Glutamatergic neuron (in vitro differentiated cells): ENCODE results near the gene NASP. TPM values are rescaled to one million over a fixed set of nuclear protein-coding genes. Genes with fewer than 3 reads are reported as not detected.
A peak's percentile ranks its signal among the peaks of the same experiment; 100 is the strongest.

Experiments
- DNase-seq: peaks from one replicate; pipeline ENCODE4 v3.0.0; 2022
- H3K27ac Mint-ChIP-seq: one replicate; pipeline ENCODE4 v1.8.0; 2020; ENCODE audit warnings: mild to moderate bottlenecking, mixed read lengths, inconsistent platforms; ENCODE audit not compliant: unreplicated experiment
- H3K27me3 Mint-ChIP-seq: one replicate; pipeline ENCODE4 v1.8.0; 2020; ENCODE audit warnings: mild to moderate bottlenecking, moderate library complexity, mixed read lengths, inconsistent platforms; ENCODE audit not compliant: unreplicated experiment
- H3K36me3 Mint-ChIP-seq: one replicate; pipeline ENCODE4 v1.8.0; 2020; ENCODE audit warnings: mild to moderate bottlenecking, mixed read lengths, inconsistent platforms; ENCODE audit not compliant: unreplicated experiment
- H3K4me1 Mint-ChIP-seq: one replicate; pipeline ENCODE4 v1.8.0; 2020; ENCODE audit warnings: mild to moderate bottlenecking, low read depth, mixed read lengths, inconsistent platforms; ENCODE audit not compliant: unreplicated experiment
- H3K4me3 Mint-ChIP-seq: one replicate; pipeline ENCODE4 v1.8.0; 2020; ENCODE audit warnings: mild to moderate bottlenecking, mixed read lengths, inconsistent platforms; ENCODE audit not compliant: unreplicated experiment
- H3K9me3 Mint-ChIP-seq: one replicate; pipeline ENCODE4 v1.8.0; 2020; ENCODE audit warnings: mild to moderate bottlenecking, moderate library complexity, mixed read lengths, inconsistent platforms; ENCODE audit not compliant: unreplicated experiment
- CTCF ChIP-seq: fragments of 200-600 bp; sonication (generic); IDR thresholded peaks from one replicate; pipeline ENCODE4 v1.5.0; 2021; ENCODE audit not compliant: partially characterized antibody, unreplicated experiment
- total RNA-seq: library from RNA; stranded (reverse); fragmentation: NEBNext Ultra II Directional; extraction: Animal tissue kit (Norgen Biotek cat#: 25700); gene quantifications from one replicate; pipeline ENCODE4 v1.2.1, GENCODE V29; 2021; ENCODE audit not compliant: unreplicated experiment

The NASP gene
- total RNA-seq, 1 donor from 2014 or later, result 139 TPM

DNA sequence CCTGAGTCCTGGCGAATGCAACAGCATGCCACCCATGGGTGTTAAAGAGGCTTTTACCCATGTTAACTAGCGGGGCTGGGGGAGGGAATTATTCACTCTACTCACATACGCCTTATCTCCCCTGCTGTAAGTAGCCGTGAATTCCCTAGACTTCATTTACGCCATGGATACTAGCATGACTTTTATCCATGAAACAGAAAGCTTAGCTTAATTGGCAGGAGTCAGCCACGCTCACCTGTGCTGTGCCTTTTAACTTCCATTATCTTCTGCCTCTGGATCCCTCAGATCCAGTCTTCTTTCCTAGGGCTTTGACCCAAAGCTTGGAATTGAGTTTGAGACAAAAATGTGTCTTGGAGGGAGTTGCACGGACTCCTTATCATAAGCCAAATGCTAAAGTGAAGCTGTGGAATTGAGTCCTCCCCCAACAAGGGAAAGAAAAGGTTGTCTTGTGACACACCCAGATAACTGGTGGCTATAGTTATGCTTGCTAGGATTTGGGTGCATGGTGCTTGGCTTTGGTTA, 9.7 kb upstream of the NASP start:
- peaks cover 2% of the 10 kb centered on the region for H3K9me3 Mint-ChIP-seq
- H3K4me3 Mint-ChIP-seq, result no peak overlapping the region
- H3K36me3 Mint-ChIP-seq, result no peaks in the 10 kb centered on the region
- H3K27ac Mint-ChIP-seq, result no peak overlapping the region
- no peak for DNase-seq
- H3K27me3 Mint-ChIP-seq, result peaks cover 2% of the 10 kb centered on the region
- H3K4me1 Mint-ChIP-seq, result peaks cover 1% of the 10 kb centered on the region
- TF ChIP-seq CTCF, result no peak

DNA sequence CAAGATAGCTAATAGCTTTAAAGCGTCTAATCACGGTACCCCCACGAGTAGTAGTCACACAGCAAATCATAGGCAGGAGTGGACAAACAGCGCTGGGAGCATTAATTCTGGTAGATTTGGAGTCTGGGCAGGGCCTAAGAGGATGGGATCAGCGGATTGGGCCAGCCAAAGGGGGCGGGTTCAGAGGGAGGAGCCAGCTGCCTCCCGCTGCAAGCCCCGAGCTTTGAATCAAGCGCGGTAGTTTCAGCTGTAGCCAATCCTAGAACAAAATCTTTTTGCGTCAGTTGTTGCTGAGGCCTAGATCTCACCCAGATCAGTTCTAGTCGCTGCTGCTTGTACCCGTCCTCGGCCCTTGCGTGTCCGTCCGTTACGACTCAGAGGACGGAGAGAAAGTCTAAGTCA, 576 bp upstream of the NASP start:
- peaks cover 11% of the 10 kb centered on the region for H3K9me3 Mint-ChIP-seq
- no peaks in the 10 kb centered on the region for H3K36me3 Mint-ChIP-seq
- peak; percentile 93 for DNase-seq
- H3K27me3 Mint-ChIP-seq, result peaks cover 9% of the 10 kb centered on the region
- TF ChIP-seq CTCF, result no peak
- H3K4me1 Mint-ChIP-seq, result peaks cover 8% of the 10 kb centered on the region
- H3K4me3 Mint-ChIP-seq, result peak overlapping the region; percentile 100
- peak overlapping the region; percentile 97 for H3K27ac Mint-ChIP-seq

DNA sequence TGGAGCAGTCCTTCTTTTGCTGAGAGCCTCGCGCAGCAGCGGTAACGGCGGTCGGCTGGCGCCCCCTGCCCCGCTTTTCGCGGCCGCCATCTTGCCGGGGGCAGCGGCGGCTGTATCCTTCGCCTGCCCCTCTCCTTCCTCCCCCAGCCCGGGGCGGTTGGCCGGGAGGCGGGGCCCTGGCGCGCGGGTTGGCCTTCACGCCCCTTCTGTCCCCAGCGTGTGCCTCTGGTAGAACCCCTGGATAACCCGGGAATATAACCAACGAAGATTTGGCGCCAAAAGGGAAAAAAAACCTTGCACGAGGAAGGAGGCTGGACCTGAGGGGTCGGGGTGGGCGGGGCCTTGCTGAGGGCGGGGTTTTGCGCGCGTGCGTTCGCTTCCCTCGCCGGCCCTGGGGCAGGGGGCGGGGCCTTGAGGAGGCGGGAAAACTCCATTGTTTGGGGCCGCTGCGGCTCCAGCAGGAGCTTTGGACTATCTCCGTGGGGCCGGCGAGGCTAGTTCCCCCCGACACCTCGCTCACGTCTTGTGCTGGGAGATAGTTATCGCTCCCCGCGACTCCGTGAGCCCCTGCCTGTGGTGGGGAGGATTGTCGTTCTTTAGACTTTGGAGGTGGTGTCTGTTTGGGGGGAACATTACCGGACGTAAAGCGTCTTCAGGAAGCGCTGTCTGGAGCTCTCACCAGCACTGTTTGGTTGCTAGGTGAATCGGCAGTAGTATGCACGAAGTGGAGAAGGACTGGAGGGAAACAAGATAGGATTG, 689 bp downstream of the NASP start:
- peak overlapping the region; percentile 100 for H3K4me3 Mint-ChIP-seq
- H3K36me3 Mint-ChIP-seq, result no peaks in the 10 kb centered on the region
- peaks cover 11% of the 10 kb centered on the region for H3K9me3 Mint-ChIP-seq
- peaks cover 9% of the 10 kb centered on the region for H3K27me3 Mint-ChIP-seq
- TF ChIP-seq CTCF, result no peak
- peaks cover 8% of the 10 kb centered on the region for H3K4me1 Mint-ChIP-seq
- DNase-seq, result peak; percentile 95
- H3K27ac Mint-ChIP-seq, result peak overlapping the region; percentile 97

DNA sequence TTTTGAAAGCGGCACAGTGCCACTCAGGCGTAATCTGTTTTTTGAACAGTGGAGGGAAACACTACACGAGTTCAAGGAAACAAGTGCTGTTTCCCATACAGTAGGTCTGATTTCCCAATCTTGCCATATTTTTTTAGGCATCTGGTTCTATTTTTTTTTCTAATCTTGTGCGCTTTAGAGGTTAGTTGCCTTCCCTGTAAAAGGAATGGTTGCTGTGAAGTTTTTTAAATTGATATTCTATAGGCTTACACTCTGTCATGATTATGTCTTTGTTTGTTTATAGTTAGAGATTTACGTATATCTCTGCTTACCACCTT, 1.2 kb downstream of the NASP start:
- DNase-seq, result no peak
- peaks cover 8% of the 10 kb centered on the region for H3K4me1 Mint-ChIP-seq

More for the DNA sequence above, 1.2 kb downstream of the NASP start:
- Mint-ChIP-seq H3K36me3 (no peaks in the 10 kb centered on the region), H3K4me3 (peak overlapping the region; percentile 97), H3K27ac (peak overlapping the region; percentile 75), H3K9me3 (peaks cover 11% of the 10 kb centered on the region), H3K27me3 (peaks cover 9% of the 10 kb centered on the region)
- TF ChIP-seq CTCF, result no peak
